Sigmoid colon (tissue), 7 donors: ENCODE results near the gene SSBP3. TPM values are rescaled to one million over a fixed set of nuclear protein-coding genes. Genes with fewer than 3 reads are reported as not detected.
A peak's percentile ranks its signal among the peaks of the same experiment; 100 is the strongest.

Experiments
- DNase-seq: peaks from one replicate; pipeline ENCODE4 v3.0.0-alpha.2; 2019
- H3K27ac ChIP-seq, 4 donors: fragments of 200-600 bp; sonication (generic); one replicate each; pipeline ENCODE4 v1.5.1; 2016 to 2019; ENCODE audit warnings: mild to moderate bottlenecking in 1 of 4
- H3K27me3 ChIP-seq, 3 donors: fragments of 200-600 bp; sonication (generic); one replicate each; pipeline ENCODE4 v1.5.1; 2019; ENCODE audit warnings: mild to moderate bottlenecking in 1 of 3
- H3K36me3 ChIP-seq, 4 donors: fragments of 200-600 bp; sonication (generic); one replicate each; pipeline ENCODE4 v1.5.1; 2016 to 2019
- H3K4me1 ChIP-seq, 4 donors: fragments of 200-600 bp; sonication (generic); one replicate each; pipeline ENCODE4 v1.5.1; 2017 to 2019
- H3K4me3 ChIP-seq, 4 donors: fragments of 200-600 bp; sonication (generic); one replicate each; pipeline ENCODE4 v1.5.1; 2017 to 2019; ENCODE audit warnings: mild to moderate bottlenecking in 2 of 4, moderate library complexity in 1 of 4
- H3K9me3 ChIP-seq, 4 donors: fragments of 200-600 bp in 3 of 4; sonication (generic) in 3 of 4; one replicate each; pipeline versions ENCODE4 v1.5.1 to v1.6.1; 2013 to 2019
- EP300 ChIP-seq, 4 donors: sonication (generic); formaldehyde crosslinking; IDR thresholded peaks; one replicate each; pipeline ENCODE4 v1.6.1; 2017; ENCODE audit warnings: antibody characterized with exemption in 4 of 4
- POLR2A ChIP-seq, 2 donors: fragments of 450-650 bp; IDR thresholded peaks; one replicate each; pipeline ENCODE4 v1.6.1; 2016; ENCODE audit warnings: antibody characterized with exemption in 2 of 2, mild to moderate bottlenecking in 2 of 2, moderate library complexity in 2 of 2
- POLR2AphosphoS5 ChIP-seq, 4 donors: sonication (generic); formaldehyde crosslinking; IDR thresholded peaks; one replicate each; pipeline ENCODE4 v1.6.1; 2017; ENCODE audit warnings: antibody characterized with exemption in 4 of 4
- WGBS, 2 donors: extraction: QIAGEN DNeasy Blood & Tissue Kit; methylation state at CpG; one replicate each; pipeline ENCODE4 v1.1.7; 2013; 5-methylcytosine and 5-hydroxymethylcytosine counted together
- intact Hi-C: fragments of 100-400 bp; cut with DNase I; formaldehyde crosslinking; loops from one replicate; pipeline ENCODE4 v1.15.1; 2023
- polyA plus RNA-seq, 3 donors: library from polyadenylated mRNA; stranded (reverse); fragments of 200-250 nt; gene quantifications; one replicate each; pipeline ENCODE4 v1.2.3, GENCODE V29; 2013
- total RNA-seq, 4 donors: library from RNA; depleted of rRNA; stranded (reverse); fragments of >200 nt; gene quantifications; one replicate each; pipeline ENCODE4 v1.1.0, GENCODE V29; 2016
- TF ChIP-seq, protein P1 (sequence below), 4 experiments: fragments of 450-650 bp in 3 of 4; fragments of 200-600 bp in 1 of 4; IDR thresholded peaks; one replicate each; pipeline ENCODE4 v1.5.1; 2016 to 2019; ENCODE audit warnings: antibody characterized with exemption in 4 of 4, mild to moderate bottlenecking in 3 of 4, moderate library complexity in 2 of 4
- donor health status: healthy with polysubstance abuse.
- donor health status: Bipolar disorder and iron deficiency.
- donor health status: healthy.

SSBP3 gene
- total and polyA plus RNA-seq, 7 donors = 27.4 to 62.5 (median 38.5) TPM

DNA sequence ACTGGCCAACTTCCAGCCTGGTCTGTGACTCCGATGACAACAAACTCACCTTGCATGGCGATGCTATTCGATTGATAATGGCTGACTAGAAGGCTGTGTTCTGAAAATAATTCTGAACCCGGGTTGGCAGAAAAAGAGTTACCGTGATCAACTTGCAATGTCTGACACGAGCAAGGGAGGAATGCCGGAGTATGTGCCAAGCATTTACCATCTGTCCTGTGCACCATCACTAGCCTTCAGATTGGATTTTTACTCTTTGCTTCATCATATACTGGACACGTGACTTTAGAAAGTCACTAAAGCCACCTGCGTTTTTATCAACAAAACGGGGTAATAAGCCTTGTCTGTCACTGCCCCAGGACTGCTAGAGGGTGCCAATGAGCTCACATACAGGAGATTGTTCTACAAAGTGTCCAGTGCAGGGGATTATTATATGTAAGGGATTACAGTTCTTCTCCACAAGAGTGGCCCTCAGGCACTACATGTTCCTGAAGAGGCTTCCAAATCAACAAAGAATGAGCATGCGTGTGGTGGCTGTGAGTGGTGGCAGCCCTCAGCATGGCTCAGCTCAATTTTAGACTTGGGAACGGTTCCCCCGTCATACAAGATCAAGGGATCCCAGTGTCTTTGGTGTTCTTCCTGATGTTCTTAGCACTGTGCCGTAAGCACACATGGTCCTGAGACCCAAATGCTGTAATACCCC, 35.8 kb downstream of the SSBP3 start:
- intact Hi-C loops = no loop called here
- Histone ChIP-seq H3K4me1 (peaks cover 0 to 57% (median 54%) of the 10 kb centered on the region in 4 donors), H3K27me3 (no peaks in the 10 kb centered on the region), H3K27ac (peak overlapping the region in 2 of 4 donors; percentile 22 to 38), H3K36me3 (no peaks in the 10 kb centered on the region), H3K4me3 (no peak overlapping the region), H3K9me3 (no peaks in the 10 kb centered on the region)
- 73 to 83% methylated on average over 14 of the region's 14 CpGs for WGBS, 2 donors
- TF ChIP-seq POLR2AphosphoS5 (IDR thresholded peaks at IDR 0.05) (peak in 1 of 4 donors; percentile 50), POLR2A (IDR thresholded peaks at IDR 0.05) (no peak), EP300 (IDR thresholded peaks at IDR 0.05) (no peak)
- TF ChIP-seq, protein P1, sequence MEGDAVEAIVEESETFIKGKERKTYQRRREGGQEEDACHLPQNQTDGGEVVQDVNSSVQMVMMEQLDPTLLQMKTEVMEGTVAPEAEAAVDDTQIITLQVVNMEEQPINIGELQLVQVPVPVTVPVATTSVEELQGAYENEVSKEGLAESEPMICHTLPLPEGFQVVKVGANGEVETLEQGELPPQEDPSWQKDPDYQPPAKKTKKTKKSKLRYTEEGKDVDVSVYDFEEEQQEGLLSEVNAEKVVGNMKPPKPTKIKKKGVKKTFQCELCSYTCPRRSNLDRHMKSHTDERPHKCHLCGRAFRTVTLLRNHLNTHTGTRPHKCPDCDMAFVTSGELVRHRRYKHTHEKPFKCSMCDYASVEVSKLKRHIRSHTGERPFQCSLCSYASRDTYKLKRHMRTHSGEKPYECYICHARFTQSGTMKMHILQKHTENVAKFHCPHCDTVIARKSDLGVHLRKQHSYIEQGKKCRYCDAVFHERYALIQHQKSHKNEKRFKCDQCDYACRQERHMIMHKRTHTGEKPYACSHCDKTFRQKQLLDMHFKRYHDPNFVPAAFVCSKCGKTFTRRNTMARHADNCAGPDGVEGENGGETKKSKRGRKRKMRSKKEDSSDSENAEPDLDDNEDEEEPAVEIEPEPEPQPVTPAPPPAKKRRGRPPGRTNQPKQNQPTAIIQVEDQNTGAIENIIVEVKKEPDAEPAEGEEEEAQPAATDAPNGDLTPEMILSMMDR (IDR thresholded peaks at IDR 0.05) = no peak
- DNase-seq = no peak

DNA sequence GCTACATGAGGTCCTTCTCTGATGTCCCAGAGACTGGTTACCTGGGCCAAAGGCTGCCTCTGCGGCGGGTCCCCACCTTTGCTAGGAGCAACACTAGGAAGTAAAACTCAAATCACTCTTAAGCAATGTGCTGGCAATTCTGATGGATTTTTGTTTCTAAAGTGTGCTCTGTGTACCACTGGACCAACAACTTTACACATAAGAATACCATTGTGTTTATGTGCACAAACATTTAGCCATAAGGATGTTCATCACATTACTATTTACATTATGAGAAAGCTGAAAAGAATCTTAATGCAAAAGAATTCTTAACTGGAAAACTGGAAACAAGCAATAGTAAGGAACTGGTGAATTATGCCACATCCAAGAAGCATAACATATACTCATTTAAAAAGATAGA, 38.6 kb downstream of the SSBP3 start:
- Histone ChIP-seq H3K36me3 (no peaks in the 10 kb centered on the region), H3K9me3 (no peaks in the 10 kb centered on the region), H3K27me3 (no peaks in the 10 kb centered on the region), H3K4me1 (peaks cover 0 to 46% (median 36%) of the 10 kb centered on the region in 4 donors), H3K4me3 (no peak overlapping the region), H3K27ac (no peak overlapping the region)
- 93 to 94% methylated on average over 2 of the region's 2 CpGs for WGBS, 2 donors
- DNase-seq = no peak
- intact Hi-C loops = loop anchor here (5.0 kb wide), 1 partner anchor 35 kb away; no protein-coding TSS in a partner anchor
- no peak for TF ChIP-seq POLR2A (IDR thresholded peaks at IDR 0.05)
- TF ChIP-seq, protein P1 (IDR thresholded peaks at IDR 0.05) = no peak
- no peak for TF ChIP-seq EP300 (IDR thresholded peaks at IDR 0.05)
- no peak for TF ChIP-seq POLR2AphosphoS5 (IDR thresholded peaks at IDR 0.05)

DNA sequence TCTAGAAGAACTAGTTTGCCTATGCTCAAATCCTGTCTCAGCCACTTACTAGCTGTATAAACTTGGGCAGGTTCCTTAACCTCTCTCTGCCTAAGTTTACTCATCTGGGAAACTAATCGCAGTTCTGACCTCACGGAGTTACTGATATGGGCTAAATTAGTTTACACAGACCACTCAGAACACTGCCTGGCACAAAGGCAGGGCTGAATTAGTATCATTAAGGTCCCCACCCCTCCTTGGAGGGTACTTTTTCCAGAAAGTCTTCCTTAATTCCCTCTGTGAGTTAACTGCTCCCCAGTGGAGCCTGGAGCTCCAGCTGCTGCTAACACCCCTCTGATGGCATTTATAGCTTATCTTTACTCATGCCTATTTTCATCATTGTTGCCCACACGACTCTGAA, 40.3 kb downstream of the SSBP3 start:
- Histone ChIP-seq H3K4me3 (no peak overlapping the region), H3K4me1 (peaks cover 0 to 41% (median 25%) of the 10 kb centered on the region in 4 donors), H3K27ac (no peak overlapping the region), H3K36me3 (no peaks in the 10 kb centered on the region), H3K27me3 (no peaks in the 10 kb centered on the region), H3K9me3 (no peaks in the 10 kb centered on the region)
- 19 to 65% methylated on average over 3 of the region's 3 CpGs for WGBS, 2 donors
- intact Hi-C loops = loop anchor here (5.0 kb wide), 1 partner anchor 36 kb away; no protein-coding TSS in a partner anchor
- TF ChIP-seq, protein P1 (IDR thresholded peaks at IDR 0.05) = no peak
- TF ChIP-seq EP300 (IDR thresholded peaks at IDR 0.05) (no peak), POLR2A (IDR thresholded peaks at IDR 0.05) (no peak), POLR2AphosphoS5 (IDR thresholded peaks at IDR 0.05) (no peak)
- DNase-seq = no peak

DNA sequence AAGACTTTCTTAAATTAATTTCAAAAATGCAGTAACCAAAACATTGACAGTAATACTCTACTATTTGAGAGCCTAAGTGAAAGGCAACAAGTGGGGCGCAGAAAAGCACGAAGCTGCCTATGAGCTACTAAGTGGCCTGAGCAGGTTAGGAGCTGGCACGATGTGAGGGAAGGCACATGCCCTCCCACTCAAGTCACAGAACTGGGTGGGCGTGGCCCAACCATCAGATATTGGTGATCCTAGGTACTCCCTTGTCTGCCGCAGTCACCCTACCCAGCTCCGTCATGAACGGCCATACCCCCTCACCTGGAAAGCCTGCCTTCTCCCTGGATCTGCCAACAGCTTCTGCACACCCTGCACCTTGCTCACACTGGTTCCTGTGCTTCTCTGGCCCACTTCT, 40.8 kb downstream of the SSBP3 start:
- H3K27ac ChIP-seq = no peak overlapping the region
- WGBS, 2 donors = 41 to 76% methylated on average over 7 of the region's 7 CpGs
- intact Hi-C loops = loop anchor here (5.0 kb wide), 1 partner anchor 37 kb away; no protein-coding TSS in a partner anchor
- DNase-seq = no peak
- no peaks in the 10 kb centered on the region for H3K27me3 ChIP-seq
- H3K9me3 ChIP-seq = no peaks in the 10 kb centered on the region
- no peaks in the 10 kb centered on the region for H3K36me3 ChIP-seq
- TF ChIP-seq POLR2A (IDR thresholded peaks at IDR 0.05) = no peak
- no peak for TF ChIP-seq EP300 (IDR thresholded peaks at IDR 0.05)
- TF ChIP-seq POLR2AphosphoS5 (IDR thresholded peaks at IDR 0.05) = no peak
- TF ChIP-seq, protein P1 (IDR thresholded peaks at IDR 0.05) = no peak
- no peak overlapping the region for H3K4me3 ChIP-seq
- peaks cover 0 to 36% (median 21%) of the 10 kb centered on the region in 4 donors for H3K4me1 ChIP-seq
